OCI-LY1 (cell line): ENCODE results near the gene CCDC187.

Source experiments
- CTCF ChIP-seq: fragments of 200-600 bp; sonication (generic), shearing (Covaris generic); IDR thresholded peaks from 2 replicates; pipeline ENCODE4 v1.5.1; 2017; ENCODE audit warnings: mild to moderate bottlenecking, antibody characterized with exemption, low read length, moderate library complexity, mixed read lengths
- EZH2 ChIP-seq: fragments of 200-600 bp; sonication (generic), shearing (Covaris generic); IDR thresholded peaks from 2 replicates; pipeline ENCODE4 v1.8.0; 2017; ENCODE audit warnings: borderline replicate concordance, mixed run types, mild to moderate bottlenecking, antibody characterized with exemption, low read length, moderate library complexity, mixed read lengths

GRCh38 chr9:136299116-136299515 lies 4.8 kb downstream of the CCDC187 start:
- no peak for TF ChIP-seq CTCF
- no peak for TF ChIP-seq EZH2
